IPS-20b (cell line): Measurements from ENCODE around the gene FGF16.
A peak's percentile ranks its signal among the peaks of the same experiment; 100 is the strongest.

ENCODE experiments used
- H3K27ac ChIP-seq: one replicate; pipeline ENCODE4 v1.5.1; 2013; ENCODE audit warnings: low read length
- H3K27me3 ChIP-seq: 2 replicates; pipeline ENCODE4 v1.6.1; 2013; ENCODE audit warnings: mild to moderate bottlenecking, low read length, inconsistent platforms; ENCODE audit not compliant: insufficient read depth
- H3K36me3 ChIP-seq: 2 replicates; pipeline ENCODE4 v1.6.1; 2013; ENCODE audit warnings: low read depth, mild to moderate bottlenecking, inconsistent platforms, low read length, moderate library complexity; ENCODE audit not compliant: insufficient read depth
- H3K4me1 ChIP-seq: 2 replicates; pipeline ENCODE4 v1.6.1; 2013; ENCODE audit warnings: mild to moderate bottlenecking, control low read depth, inconsistent platforms, low read length, moderate library complexity; ENCODE audit not compliant: insufficient read depth
- H3K4me3 ChIP-seq: 2 replicates; pipeline ENCODE4 v1.5.1; 2013; ENCODE audit warnings: mild to moderate bottlenecking, low read length, inconsistent platforms
- H3K9ac ChIP-seq: 2 replicates; pipeline ENCODE4 v1.6.1; 2013; ENCODE audit warnings: low read depth, mild to moderate bottlenecking, inconsistent platforms, low read length, moderate library complexity
- H3K9me3 ChIP-seq: 2 replicates; pipeline ENCODE4 v1.6.1; 2013; ENCODE audit warnings: mild to moderate bottlenecking, low read depth, low read length, inconsistent platforms; ENCODE audit not compliant: insufficient read depth

Gene FGF16

DNA sequence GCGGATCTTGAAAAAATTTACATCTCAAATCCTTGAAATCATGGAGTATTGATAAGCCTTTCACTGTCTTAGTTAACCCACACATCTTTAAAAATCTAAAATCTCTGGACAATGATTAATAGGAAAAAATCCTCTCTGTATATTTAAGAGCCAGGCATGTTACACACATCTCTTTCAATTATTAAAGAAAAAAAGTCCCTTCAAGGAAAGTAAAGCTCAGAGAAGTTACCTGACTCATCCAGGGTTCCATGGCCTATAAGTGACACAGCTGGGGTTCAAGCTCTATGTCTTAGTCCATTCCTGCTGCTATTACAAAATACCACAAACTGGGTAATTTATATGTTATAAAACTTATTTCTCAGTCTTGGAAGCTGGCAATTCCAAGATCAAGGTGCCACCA is 14.2 kb upstream of the FGF16 start:
- Histone ChIP-seq H3K36me3 (no peaks in the 10 kb centered on the region), H3K4me1 (no peaks in the 10 kb centered on the region), H3K27me3 (no peaks in the 10 kb centered on the region), H3K4me3 (no peak overlapping the region), H3K27ac (no peak overlapping the region), H3K9me3 (no peaks in the 10 kb centered on the region), H3K9ac (no peak overlapping the region)

DNA sequence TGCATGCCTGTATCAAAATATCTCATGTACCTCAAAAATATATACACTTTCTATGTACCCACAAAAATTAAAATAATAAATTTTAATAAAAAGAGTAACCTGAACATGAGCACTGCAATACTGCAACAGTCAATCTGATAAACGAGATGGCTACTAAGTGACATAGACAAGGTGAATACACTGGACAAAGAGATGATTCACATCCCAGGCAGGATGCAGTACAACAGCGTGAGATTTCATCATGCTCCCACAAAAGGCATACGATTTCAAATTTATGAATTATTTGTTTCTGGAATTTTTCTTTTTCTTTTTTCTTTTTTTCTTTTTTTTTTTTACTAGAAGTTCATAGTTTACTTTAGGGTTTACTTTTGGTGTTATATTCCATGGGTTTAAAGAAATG is 12.2 kb upstream of the FGF16 start:
- Histone ChIP-seq H3K9ac (no peak overlapping the region), H3K9me3 (no peaks in the 10 kb centered on the region), H3K27ac (no peak overlapping the region), H3K36me3 (no peaks in the 10 kb centered on the region), H3K4me3 (no peak overlapping the region), H3K4me1 (no peaks in the 10 kb centered on the region), H3K27me3 (no peaks in the 10 kb centered on the region)

DNA sequence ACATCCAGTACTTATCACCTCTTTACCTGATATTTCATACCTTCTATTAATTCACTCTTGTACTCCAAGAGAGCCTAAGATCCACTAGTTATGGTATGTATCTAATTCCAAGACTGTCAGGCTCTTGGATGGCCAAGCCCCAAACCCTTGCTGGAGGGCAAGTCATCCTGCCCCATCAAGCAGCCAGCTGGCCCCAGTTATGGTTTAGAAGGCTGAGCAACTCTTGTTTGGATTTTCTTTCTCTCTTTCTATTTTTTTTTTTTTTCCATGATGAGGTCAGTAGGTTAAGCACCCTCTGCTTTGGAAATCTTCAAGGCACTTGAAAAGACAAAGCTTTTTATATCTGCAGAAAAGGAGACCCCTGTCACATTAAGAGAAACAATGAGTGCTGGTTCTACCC is 10.9 kb upstream of the FGF16 start:
- Histone ChIP-seq H3K36me3 (no peaks in the 10 kb centered on the region), H3K27me3 (no peaks in the 10 kb centered on the region), H3K9me3 (no peaks in the 10 kb centered on the region), H3K9ac (no peak overlapping the region), H3K4me1 (no peaks in the 10 kb centered on the region), H3K27ac (no peak overlapping the region), H3K4me3 (no peak overlapping the region)

DNA sequence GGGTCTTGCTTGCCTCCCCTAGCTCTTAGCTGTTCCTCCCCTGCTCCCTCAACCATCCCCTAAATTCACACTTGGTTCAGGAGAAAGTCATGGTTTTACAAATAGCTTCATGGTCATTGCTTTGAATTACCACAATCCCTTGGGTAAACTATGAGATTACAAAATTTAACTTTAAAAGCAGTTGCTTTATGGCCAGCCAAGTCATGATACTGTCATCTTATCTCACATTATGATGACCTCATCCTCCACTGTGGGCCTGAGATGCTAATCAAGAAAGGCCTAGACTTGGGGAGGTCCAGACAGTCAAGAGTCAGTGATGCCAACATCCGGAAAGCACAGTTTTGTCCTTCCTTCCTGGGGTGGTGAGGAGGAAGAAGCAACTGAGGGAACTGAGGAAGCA is 10.5 kb upstream of the FGF16 start:
- Histone ChIP-seq H3K9me3 (no peaks in the 10 kb centered on the region), H3K27ac (no peak overlapping the region), H3K36me3 (no peaks in the 10 kb centered on the region), H3K9ac (no peak overlapping the region), H3K4me1 (no peaks in the 10 kb centered on the region), H3K27me3 (no peaks in the 10 kb centered on the region), H3K4me3 (no peak overlapping the region)

DNA sequence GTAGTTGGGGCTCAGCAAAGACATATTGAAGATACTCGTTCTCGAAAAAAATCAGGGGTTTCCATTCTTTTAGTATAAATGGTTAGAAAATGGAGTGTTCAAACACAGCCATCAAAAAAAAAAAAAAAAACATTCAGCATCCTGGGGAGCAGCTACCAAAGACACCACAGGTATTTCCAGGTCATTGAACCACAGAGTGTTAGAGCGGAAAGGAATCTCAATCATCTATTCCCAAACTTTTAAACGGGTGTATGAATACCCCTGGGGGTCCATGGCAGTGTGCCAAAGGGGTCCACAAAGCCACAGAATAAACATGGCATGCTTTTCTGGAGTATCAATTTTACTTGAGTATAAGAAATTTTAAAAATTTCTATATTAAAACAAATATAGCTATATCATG is 6.9 kb upstream of the FGF16 start:
- no peak overlapping the region for H3K4me3 ChIP-seq
- H3K27ac ChIP-seq = no peak overlapping the region
- no peaks in the 10 kb centered on the region for H3K9me3 ChIP-seq
- no peaks in the 10 kb centered on the region for H3K4me1 ChIP-seq
- H3K36me3 ChIP-seq = no peaks in the 10 kb centered on the region
- no peak overlapping the region for H3K9ac ChIP-seq
- no peaks in the 10 kb centered on the region for H3K27me3 ChIP-seq

DNA sequence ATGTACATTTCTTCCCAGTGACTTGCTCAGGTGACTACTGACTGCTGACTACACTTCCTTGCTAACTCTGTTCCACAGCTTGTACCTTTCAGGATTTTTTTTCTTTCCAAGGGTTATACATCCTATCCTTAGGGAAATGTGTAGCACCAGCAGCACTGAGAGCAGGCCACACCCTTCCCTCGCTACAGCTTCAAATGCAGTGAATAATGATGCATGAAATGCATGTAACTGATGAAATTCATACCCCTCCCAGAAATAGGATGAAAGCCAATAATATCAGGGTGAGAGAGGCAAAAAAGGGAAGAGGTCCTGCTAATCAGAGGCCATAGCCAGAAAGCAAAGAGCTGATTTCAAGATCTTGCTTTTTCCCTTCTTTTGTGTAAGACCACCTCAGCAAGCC is 6.2 kb upstream of the FGF16 start:
- H3K27me3 ChIP-seq = peaks cover 6% of the 10 kb centered on the region

DNA sequence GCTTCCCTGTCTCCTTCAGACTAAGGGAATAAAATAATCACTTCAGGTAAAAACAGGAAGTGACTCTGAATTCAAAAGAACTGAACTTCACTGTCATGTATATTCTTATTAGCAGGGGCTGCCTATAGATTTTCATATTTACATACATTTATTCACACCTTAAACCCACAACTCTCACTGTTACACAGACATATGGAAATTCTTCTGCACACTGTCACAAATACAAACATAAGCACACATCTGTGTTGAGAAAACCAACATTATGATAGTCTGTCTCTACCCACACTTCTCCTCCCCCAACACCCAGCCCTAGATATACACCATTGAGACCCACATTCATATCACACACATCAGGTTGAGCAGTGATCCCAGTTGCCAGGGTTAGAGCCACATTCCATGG is 5.7 kb upstream of the FGF16 start:
- H3K27me3 ChIP-seq = peaks cover 10% of the 10 kb centered on the region
- no peak overlapping the region for H3K27ac ChIP-seq
- no peak overlapping the region for H3K9ac ChIP-seq
- no peaks in the 10 kb centered on the region for H3K4me1 ChIP-seq
- no peaks in the 10 kb centered on the region for H3K36me3 ChIP-seq
- no peaks in the 10 kb centered on the region for H3K9me3 ChIP-seq
- H3K4me3 ChIP-seq = no peak overlapping the region

More for the DNA sequence above, 6.2 kb upstream of the FGF16 start:
- H3K4me1 ChIP-seq = no peaks in the 10 kb centered on the region
- H3K9me3 ChIP-seq = no peaks in the 10 kb centered on the region
- H3K4me3 ChIP-seq = no peak overlapping the region
- H3K27ac ChIP-seq = no peak overlapping the region
- H3K36me3 ChIP-seq = no peaks in the 10 kb centered on the region
- no peak overlapping the region for H3K9ac ChIP-seq

DNA sequence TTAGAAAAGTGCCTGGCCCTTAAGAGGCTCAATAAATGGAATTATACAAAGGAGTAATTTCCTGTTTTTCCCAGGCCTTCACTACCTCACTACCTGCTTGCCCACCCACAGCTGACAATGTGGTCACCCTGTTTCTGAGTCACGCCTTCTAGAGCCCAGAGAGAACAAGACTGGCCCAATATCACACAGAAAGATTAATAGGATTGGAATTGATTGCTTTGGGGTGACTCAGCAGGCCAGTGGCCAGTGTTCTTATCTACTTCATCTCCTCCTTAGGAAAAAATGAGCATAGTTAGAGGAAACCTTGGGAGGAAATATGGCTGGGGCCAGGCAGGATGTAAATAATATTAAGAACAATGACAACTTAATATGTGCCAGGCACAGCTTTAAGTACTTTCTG is 4.5 kb upstream of the FGF16 start:
- Histone ChIP-seq H3K4me1 (no peaks in the 10 kb centered on the region), H3K4me3 (no peak overlapping the region), H3K27ac (no peak overlapping the region), H3K27me3 (peaks cover 23% of the 10 kb centered on the region), H3K9ac (no peak overlapping the region), H3K9me3 (no peaks in the 10 kb centered on the region), H3K36me3 (no peaks in the 10 kb centered on the region)

DNA sequence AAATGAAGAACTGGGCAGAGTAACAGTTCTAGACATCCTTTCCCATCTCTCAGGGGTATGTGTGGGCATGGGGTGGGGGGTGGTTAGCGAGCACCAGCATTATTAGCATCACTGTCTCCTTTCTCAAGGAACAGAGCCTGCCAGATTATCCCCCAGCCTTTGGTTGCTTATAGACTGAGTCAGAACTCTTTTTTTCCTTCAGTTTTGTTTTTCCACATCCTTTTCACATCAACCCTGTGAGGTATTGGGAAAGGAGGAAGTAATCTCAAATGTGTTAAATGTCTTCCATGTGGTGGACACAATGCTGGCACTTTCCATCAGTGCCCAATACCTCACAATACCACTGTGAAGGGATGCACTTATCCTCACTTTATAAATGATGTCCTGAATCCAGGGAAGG is 3.1 kb upstream of the FGF16 start:
- Histone ChIP-seq H3K4me3 (no peak overlapping the region), H3K4me1 (no peaks in the 10 kb centered on the region), H3K36me3 (no peaks in the 10 kb centered on the region), H3K9ac (no peak overlapping the region), H3K9me3 (no peaks in the 10 kb centered on the region), H3K27me3 (peaks cover 36% of the 10 kb centered on the region), H3K27ac (no peak overlapping the region)

DNA sequence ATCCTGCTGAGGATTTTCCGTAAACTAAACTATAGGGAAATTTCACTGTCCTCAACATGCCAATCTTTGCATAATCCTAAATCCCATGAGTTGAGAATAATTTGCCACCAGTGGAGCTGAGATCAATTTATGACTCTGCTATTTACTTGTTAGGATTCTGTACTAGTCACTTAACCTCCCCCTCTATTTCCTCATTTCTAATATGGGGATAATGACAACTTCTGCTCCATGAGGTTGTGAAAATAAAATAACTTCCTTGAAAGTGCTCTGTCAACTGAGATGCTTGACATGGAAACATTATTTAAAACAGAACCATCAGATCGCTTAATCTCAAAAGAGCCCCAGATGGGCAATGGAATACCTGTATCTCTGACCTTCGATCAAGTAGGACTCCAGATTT is 2.6 kb upstream of the FGF16 start:
- H3K4me3 ChIP-seq = no peak overlapping the region
- H3K9ac ChIP-seq = no peak overlapping the region
- H3K9me3 ChIP-seq = no peaks in the 10 kb centered on the region
- no peak overlapping the region for H3K27ac ChIP-seq
- peaks cover 39% of the 10 kb centered on the region for H3K27me3 ChIP-seq
- no peaks in the 10 kb centered on the region for H3K36me3 ChIP-seq
- H3K4me1 ChIP-seq = no peaks in the 10 kb centered on the region

DNA sequence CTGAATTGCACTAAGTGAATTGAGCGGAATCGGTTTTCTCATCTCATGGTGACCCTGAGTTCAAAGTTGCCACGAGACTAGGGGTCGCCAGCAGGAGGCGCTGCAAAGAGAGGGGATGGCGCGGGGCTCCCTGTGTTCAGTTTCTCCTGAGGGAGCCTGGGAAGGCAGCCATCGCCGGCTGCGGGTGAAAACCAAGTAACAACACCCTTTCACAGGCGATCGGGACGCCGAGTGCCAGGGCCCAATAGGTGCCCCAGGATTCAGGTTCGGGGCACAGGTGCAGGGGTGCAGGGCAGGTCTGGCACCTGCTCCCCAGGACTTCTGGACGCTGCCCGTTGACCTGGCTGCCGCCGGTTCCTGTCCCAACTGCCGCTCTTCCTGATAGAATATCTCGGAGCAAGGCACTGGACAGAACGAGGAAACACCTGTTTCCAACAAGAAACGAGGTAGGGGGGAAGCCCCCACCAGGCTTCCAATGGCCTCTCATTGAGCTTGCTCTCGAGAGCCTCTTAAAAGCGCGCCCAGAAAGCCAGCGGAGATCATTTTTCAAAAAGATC is 1.1 kb upstream of the FGF16 start:
- H3K9ac ChIP-seq = peak overlapping the region; percentile 80; the same call in 1 of the 2 replicates
- H3K9me3 ChIP-seq = no peaks in the 10 kb centered on the region
- peak overlapping the region; percentile 65 for H3K4me3 ChIP-seq

DNA sequence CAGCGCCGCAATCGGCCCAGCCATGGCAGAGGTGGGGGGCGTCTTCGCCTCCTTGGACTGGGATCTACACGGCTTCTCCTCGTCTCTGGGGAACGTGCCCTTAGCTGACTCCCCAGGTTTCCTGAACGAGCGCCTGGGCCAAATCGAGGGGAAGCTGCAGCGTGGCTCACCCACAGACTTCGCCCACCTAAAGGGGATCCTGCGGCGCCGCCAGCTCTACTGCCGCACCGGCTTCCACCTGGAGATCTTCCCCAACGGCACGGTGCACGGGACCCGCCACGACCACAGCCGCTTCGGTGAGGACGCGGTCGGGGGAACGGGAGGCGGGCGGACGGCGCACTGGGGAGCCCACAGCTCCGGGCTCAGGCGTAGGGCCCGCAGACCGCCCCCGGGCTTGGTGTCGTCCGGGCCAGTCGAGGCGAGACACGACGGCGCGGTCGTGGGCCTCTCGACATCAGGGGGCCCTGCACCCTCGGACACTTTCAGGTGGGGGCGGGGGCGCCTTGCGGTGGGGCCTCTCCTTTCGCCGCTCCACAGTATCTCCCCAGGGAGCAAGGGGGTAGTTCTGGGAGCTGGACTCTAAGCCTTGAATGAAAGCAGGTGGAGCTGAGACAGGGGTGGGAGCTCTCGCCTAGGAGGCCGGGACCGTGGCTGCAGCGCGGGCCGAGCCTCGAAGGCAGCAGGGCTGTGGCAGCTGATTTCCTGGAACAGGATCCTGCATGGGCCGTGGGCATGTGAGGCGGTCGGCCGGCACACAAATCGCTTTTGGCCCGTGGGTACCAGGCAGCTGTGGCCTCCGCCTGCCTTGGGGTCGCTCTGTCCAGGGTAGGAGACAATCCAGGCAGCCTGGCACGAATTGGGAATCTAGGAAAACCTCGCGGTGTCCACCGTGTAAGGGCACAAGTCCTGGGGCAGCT is 722 bp downstream of the FGF16 start:
- Histone ChIP-seq H3K27ac (no peak overlapping the region), H3K9me3 (no peaks in the 10 kb centered on the region), H3K36me3 (no peaks in the 10 kb centered on the region), H3K4me3 (peak overlapping the region; percentile 65; the same call in 1 of the 2 replicates), H3K9ac (no peak overlapping the region; the same call in 1 of the 2 replicates), H3K27me3 (peaks cover 39% of the 10 kb centered on the region), H3K4me1 (no peaks in the 10 kb centered on the region)

More for the DNA sequence above, 1.1 kb upstream of the FGF16 start:
- Histone ChIP-seq H3K4me1 (no peaks in the 10 kb centered on the region), H3K36me3 (no peaks in the 10 kb centered on the region), H3K27ac (no peak overlapping the region), H3K27me3 (peaks cover 39% of the 10 kb centered on the region)
